WI38 (cell line): ENCODE results near the gene FAM120B.
"Not testable (repeated sequence)": the region's sequence is repeated elsewhere in the genome, so short reads cannot be mapped to it uniquely, and the experiment has no call there.

Experiments used
- H3K4me3 ChIP-seq: 2 replicates; pipeline ENCODE4 v1.5.1; 2011; ENCODE audit warnings: low read depth, mild to moderate bottlenecking, control low read depth, low read length
- CTCF ChIP-seq: IDR thresholded peaks from 2 replicates; pipeline ENCODE4 v1.5.1; 2012; ENCODE audit warnings: low read depth, mild to moderate bottlenecking, control low read depth, low read length

Gene FAM120B

DNA sequence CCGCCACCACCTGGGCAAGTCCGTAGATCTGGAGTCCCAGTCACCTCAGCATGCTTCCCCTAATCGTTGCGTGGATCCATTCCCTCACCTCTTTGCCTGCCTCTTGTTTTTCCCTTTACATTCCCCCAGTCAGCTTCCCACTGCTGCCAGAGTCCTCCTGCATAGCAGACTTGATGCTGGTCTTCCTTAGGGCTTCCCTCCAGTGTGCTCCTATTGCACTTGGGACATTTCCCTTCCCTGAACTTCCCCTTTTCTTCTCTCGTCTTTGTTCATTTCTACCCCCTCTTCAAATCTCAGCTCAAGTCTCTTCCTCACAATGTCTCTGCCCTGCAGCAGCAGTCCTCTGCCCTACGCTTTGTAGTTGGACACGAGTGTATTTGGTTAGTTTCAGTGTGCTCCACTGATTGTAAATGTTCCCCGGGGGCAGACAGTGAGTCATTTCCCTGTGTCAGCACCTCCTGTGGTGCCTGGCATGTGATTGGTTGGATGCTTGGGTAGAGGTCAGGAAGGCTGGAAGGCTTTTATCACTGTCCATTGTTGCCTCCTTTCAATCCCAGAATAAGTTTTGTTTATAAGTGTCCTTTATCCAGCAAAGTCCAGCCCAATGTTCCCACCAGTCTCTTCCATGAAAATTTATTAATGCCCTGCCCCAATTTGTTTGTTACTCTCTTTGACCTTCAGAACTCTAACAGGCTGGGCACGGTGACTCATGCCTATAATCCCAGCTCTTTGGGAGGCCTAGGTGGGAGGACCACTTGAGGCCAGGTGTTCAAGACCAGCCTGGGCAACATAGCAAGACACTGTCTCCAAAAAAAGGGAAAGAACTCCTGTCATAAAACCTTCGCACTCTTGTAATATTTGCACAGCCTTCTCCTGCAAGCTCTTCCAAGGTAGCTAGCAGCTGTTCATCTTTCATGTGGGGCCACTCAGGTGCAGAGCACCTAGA lies 38.3 kb downstream of the FAM120B start:
- no peak for TF ChIP-seq CTCF

GRCh38 chr6:170345662-170346061 lies 39.1 kb downstream of the FAM120B start:
- no peak overlapping the region for H3K4me3 ChIP-seq
- no peak for TF ChIP-seq CTCF

More for the DNA sequence above, 38.3 kb downstream of the FAM120B start:
- H3K4me3 ChIP-seq, result no peak overlapping the region

- H3K4me3 ChIP-seq, result no peak overlapping the region
- no peak for TF ChIP-seq CTCF
Observed at GRCh38 chr6:170346649-170347048, 40.1 kb downstream of the FAM120B start.

GRCh38 chr6:170347091-170347490 lies 40.5 kb downstream of the FAM120B start:
- TF ChIP-seq CTCF, result no peak
- H3K4me3 ChIP-seq, result no peak overlapping the region

GRCh38 chr6:170347975-170348374 lies 41.4 kb downstream of the FAM120B start:
- H3K4me3 ChIP-seq, result no peak overlapping the region
- no peak for TF ChIP-seq CTCF

- not testable (repeated sequence) for H3K4me3 ChIP-seq
Observed at GRCh38 chr6:170351456-170351855, 44.9 kb downstream of the FAM120B start.

DNA sequence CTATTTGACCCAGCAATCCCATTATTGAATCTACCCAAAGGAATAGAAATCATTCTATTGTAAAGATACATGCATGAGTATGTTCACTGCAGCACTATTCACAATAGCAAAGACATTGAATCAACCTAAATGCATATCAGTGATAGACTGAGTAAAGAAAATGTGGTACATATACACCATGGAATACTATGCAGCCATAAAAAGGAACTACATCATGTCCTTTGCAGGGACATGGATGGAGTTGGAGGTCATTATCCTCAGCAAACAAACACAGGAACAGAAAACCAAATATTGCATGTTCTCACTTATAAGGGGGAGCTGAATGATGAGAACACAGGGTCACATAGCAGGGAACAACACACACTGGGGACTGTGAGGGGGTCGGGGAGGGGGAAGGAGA lies 48.6 kb downstream of the FAM120B start:
- H3K4me3 ChIP-seq, result not testable (repeated sequence)

GRCh38 chr6:170355661-170356060 lies 49.1 kb downstream of the FAM120B start:
- no peak overlapping the region for H3K4me3 ChIP-seq
- no peak for TF ChIP-seq CTCF
